ENCODE measurements around the gene LAIR1. TPM values are rescaled to one million over a fixed set of nuclear protein-coding genes. Genes with fewer than 3 reads are reported as not detected.

LAIR1 gene
- total RNA-seq, 1 donor from 2014 or later: 11.1 TPM

DNA sequence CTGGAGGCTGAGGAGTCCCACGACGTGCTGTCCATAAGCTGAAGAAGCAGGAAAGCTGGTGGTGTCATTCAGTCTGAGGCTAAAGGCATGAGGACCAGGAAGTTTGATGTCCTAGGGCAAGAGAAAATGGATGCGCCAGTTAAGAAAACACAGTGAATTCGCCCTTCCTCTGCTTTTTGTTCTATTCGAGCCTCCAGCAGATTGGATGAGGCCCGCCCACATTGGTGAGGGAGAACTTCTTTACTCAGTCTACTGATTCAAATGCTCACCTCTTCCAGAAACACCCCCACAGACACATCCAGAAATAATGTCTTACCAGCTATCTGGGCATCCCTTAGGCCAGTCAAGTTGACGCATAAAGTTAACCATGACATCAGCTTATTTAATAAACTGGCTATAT is 43.0 kb upstream of the LAIR1 start:
- Histone ChIP-seq H3K36me3 (no peaks in the 10 kb centered on the region), H3K27ac (no peak overlapping the region), H3K27me3 (no peaks in the 10 kb centered on the region), H3K9me3 (no peaks in the 10 kb centered on the region), H3K4me1 (no peaks in the 10 kb centered on the region), H3K4me3 (no peak overlapping the region)
- no peak for DNase-seq (ENCODE audit: low spot score in 2 of 2)
- intact Hi-C loops (cut with DNase I): no loop called here
- TF ChIP-seq, protein P1, sequence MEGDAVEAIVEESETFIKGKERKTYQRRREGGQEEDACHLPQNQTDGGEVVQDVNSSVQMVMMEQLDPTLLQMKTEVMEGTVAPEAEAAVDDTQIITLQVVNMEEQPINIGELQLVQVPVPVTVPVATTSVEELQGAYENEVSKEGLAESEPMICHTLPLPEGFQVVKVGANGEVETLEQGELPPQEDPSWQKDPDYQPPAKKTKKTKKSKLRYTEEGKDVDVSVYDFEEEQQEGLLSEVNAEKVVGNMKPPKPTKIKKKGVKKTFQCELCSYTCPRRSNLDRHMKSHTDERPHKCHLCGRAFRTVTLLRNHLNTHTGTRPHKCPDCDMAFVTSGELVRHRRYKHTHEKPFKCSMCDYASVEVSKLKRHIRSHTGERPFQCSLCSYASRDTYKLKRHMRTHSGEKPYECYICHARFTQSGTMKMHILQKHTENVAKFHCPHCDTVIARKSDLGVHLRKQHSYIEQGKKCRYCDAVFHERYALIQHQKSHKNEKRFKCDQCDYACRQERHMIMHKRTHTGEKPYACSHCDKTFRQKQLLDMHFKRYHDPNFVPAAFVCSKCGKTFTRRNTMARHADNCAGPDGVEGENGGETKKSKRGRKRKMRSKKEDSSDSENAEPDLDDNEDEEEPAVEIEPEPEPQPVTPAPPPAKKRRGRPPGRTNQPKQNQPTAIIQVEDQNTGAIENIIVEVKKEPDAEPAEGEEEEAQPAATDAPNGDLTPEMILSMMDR (IDR thresholded peaks at IDR 0.05): no peak

DNA sequence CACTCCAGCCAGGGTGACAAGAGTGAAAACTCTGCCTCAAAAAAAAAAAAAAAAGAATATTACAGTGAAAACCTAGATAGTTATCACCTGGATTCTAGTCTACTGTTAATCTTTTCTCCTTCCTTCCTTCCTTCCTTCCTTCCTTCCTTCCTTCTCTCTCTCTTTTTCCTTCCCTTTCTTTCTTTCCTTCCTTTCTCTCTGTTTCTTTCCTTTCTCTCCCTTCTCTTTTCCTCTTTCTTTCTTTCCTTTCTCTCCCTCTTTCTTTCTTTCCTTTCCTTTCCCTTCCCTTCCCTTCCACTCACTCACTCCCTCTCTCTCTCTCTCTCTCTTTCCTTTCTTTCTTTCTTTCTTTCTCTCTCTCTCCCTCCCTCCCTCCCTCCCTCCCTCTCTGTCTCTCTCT is 40.9 kb upstream of the LAIR1 start:
- H3K9me3 ChIP-seq: no peaks in the 10 kb centered on the region

DNA sequence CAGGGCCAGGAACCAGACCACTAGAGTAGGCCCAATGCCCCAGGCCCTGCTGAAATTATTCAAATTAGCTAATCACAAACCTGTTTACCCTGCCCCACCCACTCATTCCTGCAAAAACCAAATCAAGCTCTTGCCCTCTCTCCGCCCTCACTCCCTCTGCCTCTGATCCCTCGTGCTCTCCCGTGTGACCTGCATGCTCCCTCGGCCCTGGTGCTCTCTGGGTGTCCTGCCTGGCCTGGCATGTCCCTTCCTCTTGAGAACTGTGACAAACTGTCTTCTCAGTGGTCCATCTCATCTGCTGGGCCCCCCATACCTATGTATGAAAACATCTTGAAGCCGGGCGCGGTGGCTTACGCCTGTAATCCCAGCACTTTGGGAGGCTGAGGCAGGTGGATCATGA is 38.3 kb upstream of the LAIR1 start:
- TF ChIP-seq, protein P1 (IDR thresholded peaks at IDR 0.05): no peak
- H3K27ac ChIP-seq: no peak overlapping the region
- H3K4me1 ChIP-seq: no peaks in the 10 kb centered on the region
- H3K36me3 ChIP-seq: no peaks in the 10 kb centered on the region
- no peak overlapping the region for H3K4me3 ChIP-seq
- no peaks in the 10 kb centered on the region for H3K9me3 ChIP-seq
- intact Hi-C loops (cut with DNase I): no loop called here
- no peaks in the 10 kb centered on the region for H3K27me3 ChIP-seq
- no peak for DNase-seq (ENCODE audit: low spot score in 2 of 2)

More for the DNA sequence above, 40.9 kb upstream of the LAIR1 start:
- no peak overlapping the region for H3K27ac ChIP-seq
- TF ChIP-seq, protein P1 (IDR thresholded peaks at IDR 0.05): no peak
- no peaks in the 10 kb centered on the region for H3K4me1 ChIP-seq
- intact Hi-C loops (cut with DNase I): no loop called here
- H3K36me3 ChIP-seq: no peaks in the 10 kb centered on the region
- no peaks in the 10 kb centered on the region for H3K27me3 ChIP-seq
- DNase-seq (ENCODE audit: low spot score in 2 of 2): no peak
- H3K4me3 ChIP-seq: no peak overlapping the region

DNA sequence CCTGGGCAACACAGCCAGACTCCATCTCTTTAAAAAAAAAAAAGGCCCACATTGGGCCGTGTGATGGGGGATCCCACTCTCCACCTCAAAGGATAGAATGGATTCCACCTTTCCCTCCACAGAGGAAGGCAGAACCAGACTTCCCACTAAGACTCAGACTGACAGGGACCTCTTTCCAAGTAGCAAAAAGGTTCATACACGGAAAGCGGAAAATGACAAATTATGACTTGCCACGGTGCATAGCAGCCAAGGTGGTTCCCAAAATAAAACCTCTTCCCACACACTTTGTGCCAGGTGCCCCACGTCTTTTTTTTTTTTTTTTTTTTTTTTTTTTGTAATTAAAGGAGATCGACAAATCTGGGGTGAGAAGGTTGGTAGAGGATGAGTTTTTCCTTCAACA is 36.2 kb upstream of the LAIR1 start:
- Histone ChIP-seq H3K4me3 (no peak overlapping the region), H3K27me3 (no peaks in the 10 kb centered on the region), H3K36me3 (no peaks in the 10 kb centered on the region), H3K9me3 (no peaks in the 10 kb centered on the region), H3K4me1 (no peaks in the 10 kb centered on the region), H3K27ac (no peak overlapping the region)
- TF ChIP-seq, protein P1 (IDR thresholded peaks at IDR 0.05): no peak
- intact Hi-C loops (cut with DNase I): no loop called here
- DNase-seq (ENCODE audit: low spot score in 2 of 2): no peak

DNA sequence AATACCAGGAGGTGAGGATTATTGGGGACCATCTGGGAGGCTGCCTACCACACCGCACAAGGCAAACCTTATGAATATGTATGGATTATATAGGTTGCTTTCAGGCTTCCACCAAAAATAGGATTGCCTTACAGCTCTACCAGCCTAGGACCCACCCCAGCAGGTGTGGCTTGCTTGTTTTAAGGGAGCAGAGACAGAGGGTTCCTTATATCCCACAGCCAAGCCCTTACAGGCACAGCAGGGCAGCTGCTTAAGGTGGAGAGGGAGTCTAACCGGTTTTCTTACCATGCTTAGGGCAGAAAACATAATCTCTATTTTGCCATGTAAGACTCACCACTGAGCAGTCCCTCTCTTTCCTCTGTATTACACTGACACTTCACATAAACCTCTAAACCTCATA is 34.5 kb upstream of the LAIR1 start:
- no peaks in the 10 kb centered on the region for H3K4me1 ChIP-seq
- no peaks in the 10 kb centered on the region for H3K9me3 ChIP-seq
- TF ChIP-seq, protein P1 (IDR thresholded peaks at IDR 0.05): no peak
- H3K36me3 ChIP-seq: no peaks in the 10 kb centered on the region
- no peaks in the 10 kb centered on the region for H3K27me3 ChIP-seq
- no peak overlapping the region for H3K27ac ChIP-seq
- no peak for DNase-seq (ENCODE audit: low spot score in 2 of 2)
- intact Hi-C loops (cut with DNase I): no loop called here
- no peak overlapping the region for H3K4me3 ChIP-seq

DNA sequence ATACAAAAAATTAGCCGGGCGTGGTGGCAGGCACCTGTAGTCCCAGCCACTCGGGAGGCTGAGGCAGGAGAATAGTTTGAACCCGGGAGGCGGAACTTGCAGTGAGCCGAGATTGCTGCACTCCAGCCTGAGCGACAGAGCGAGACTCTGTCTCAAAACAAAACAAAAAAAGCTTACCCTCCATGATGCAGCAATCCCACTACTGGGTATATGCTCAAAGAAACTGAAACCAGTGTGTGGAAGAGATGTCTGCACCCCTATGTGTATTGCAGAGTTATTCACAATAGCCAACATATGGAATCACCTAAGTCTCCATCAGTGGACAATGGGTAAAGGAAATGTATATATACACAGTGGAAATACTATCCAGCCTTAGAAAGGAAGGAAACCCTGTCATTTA is 31.0 kb upstream of the LAIR1 start:
- TF ChIP-seq, protein P1 (IDR thresholded peaks at IDR 0.05): no peak
- no peak overlapping the region for H3K4me3 ChIP-seq
- no peaks in the 10 kb centered on the region for H3K4me1 ChIP-seq
- intact Hi-C loops (cut with DNase I): no loop called here
- H3K27ac ChIP-seq: no peak overlapping the region
- no peaks in the 10 kb centered on the region for H3K36me3 ChIP-seq
- no peak for DNase-seq (ENCODE audit: low spot score in 2 of 2)
- H3K9me3 ChIP-seq: no peaks in the 10 kb centered on the region
- no peaks in the 10 kb centered on the region for H3K27me3 ChIP-seq

All from ascending aorta (tissue), 2 donors.